Measurements from ENCODE around the gene RNF181.
"Not testable (repeated sequence)": the region's sequence is repeated elsewhere in the genome, so short reads cannot be mapped to it uniquely, and the experiment has no call there.

The RNF181 gene

DNA sequence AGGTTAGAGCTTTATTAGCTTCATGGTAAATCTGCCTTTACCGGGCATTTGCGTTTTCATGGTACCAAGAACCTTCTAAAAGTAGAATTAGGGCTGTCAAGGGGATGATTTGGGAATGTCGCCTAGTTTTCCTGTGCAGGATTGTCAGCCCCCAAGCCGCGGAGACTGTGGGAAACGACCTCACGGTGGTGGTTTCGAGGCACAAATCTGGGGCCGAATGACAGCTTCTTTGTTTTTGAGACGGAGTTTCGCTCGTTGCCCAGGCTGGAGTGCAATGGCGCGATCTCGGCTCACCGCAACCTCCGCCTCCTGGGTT is 19.8 kb downstream of the RNF181 start:
- DNase-seq = no peak

GRCh38 chr2:85617723-85618122 is 22.2 kb downstream of the RNF181 start:
- not testable (repeated sequence) for DNase-seq

- no peak for DNase-seq
Measured at GRCh38 chr2:85619617-85620016, 24.1 kb downstream of the RNF181 start.

DNA sequence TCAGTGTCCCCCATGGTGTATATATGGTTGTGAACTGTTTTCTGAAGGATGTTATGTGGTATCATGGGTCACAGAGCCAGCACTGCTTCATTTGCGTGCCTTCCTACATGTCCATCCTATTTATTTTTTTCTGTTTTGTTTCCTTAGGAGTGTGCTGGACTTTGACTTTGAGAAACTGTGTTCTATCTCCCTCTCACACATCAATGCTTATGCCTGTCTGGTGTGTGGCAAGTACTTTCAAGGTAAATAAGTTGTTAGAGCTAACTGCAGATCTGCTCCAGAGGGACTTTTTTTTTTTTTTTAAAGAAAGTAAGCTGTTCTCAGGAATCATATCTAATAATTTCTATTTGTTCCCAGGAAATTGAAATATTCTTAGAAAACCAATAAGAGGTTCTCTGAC is 25.8 kb downstream of the RNF181 start:
- no peak for DNase-seq

DNA sequence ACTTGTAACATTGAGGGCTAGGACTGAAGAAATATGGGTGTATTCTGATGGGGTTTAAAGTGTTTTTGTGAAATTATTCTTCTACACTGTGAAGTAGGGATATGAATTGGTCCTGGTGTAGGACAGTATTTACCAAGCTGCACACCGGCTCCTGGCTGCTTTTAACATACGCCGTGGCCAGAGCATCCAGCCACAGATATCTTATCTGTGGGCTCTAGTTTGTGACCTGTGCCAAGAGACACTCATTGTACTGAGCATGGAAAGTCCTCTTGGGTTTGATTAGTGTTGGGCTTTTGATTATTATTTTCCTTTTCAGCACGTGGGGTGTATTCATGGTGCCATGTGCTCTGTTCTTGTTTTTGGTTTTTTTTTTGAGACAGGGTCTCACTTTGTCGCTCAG is 28.4 kb downstream of the RNF181 start:
- no peak for DNase-seq

DNA sequence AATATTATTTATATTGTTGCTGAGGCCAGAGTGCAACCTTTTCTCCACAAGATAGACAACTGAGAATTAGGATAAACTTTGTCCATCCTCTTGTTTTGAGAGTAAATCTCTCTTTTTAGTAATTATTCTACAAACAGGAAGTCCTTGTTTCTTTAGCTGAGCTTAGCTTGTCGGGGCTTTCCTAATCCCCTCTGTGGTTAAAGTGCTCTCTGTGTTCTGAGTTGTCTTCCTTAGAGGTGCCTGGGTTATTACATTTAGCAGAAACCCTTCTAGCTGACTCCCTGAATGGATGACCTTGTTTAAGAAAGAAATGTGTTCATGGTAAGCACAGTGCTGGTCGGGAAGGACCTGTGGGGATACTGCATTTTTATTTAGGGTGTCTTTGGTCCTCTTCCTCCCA is 33.1 kb downstream of the RNF181 start:
- no peak for DNase-seq

DNA sequence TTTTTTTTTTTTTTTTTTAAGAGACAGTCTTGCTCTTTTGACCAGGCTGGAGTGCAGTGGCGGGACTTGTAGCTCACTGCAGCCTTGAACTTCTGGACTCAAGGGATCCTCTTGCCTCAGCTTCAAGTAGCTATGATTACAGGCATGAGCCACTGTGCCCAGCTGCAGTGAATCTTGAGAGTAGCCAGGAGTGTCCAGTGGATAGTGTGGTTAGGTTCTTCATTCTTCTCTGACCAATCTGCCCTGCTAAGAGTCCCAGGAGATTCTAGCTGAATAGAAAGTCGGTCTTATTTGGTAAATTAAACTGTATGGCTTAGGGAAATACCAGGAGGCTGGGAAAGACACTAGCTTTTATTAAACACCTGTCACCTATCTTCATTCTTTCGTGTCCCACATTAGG is 35.8 kb downstream of the RNF181 start:
- no peak for DNase-seq

DNA sequence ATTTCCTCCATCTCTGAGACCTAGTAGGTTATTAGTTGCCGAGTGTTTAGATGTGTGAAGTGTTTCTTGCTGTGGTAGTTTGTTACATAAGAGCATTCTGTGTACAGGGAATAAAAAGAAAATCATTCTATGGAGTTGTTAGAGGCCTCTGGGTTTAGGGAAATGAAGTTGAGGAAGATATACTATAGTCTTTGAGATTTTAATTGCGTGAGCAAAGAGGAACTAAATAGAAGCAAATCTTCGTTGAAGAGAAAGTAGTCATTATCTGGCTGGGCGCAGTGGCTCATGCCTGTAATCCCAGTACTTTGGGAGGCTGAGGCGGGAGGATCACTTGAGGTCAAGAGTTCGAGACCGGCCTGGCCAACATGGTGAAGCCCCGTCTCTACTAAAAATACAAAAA is 39.5 kb downstream of the RNF181 start:
- DNase-seq = no peak

DNA sequence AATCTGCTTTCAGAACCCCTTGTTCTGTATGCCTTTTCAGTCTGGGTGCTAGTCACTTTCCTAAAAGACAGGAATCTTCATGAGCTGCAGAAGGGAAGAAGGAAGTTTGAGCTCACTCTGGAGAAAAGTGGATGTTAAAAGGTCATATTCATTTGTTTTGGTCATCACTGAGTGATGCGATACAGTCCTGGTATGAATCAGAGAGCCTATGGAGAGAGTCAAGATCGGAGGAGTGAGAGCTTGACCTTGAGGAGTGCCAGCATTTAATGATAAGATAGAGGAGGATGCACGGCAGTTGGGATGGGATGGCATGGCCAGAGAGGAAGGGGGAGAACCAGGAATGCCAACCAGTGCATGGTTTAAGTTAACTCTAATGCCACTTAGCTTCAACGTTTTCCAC is 40.1 kb downstream of the RNF181 start:
- peak; percentile 35 for DNase-seq

GRCh38 chr2:85642725-85643124 is 47.2 kb downstream of the RNF181 start:
- no peak for DNase-seq

DNA sequence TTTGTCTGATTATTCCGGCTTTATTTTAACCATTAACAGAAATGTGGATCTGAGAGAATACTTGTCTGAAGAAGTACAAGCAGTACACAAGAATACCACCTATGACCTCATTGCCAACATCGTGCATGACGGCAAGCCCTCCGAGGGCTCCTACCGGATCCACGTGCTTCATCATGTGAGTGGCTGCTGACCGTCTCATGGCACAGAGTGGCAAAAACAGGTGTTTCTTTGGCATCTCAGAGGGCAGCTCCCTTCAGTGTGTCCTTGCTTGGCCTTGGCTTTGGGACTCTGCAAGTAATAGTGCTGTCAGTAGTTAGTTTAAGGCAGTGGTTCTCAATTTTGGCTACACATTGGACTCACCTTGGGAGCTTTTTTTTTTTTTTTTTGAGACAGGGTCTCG is 49.4 kb downstream of the RNF181 start:
- DNase-seq = no peak

GRCh38 chr2:85646166-85646565 is 50.6 kb downstream of the RNF181 start:
- no peak for DNase-seq
